Right lobe of liver (tissue), 6 donors: ENCODE data around the gene RBM33. TPM values are rescaled to one million over a fixed set of nuclear protein-coding genes. Genes with fewer than 3 reads are reported as not detected.

Experiments
- ATAC-seq, 4 donors: fragments of 200-7000 bp; cut with Tn5 transposase; one replicate each; pipeline ENCODE4 v1.9.1; 2020; ENCODE audit warnings: mild to moderate bottlenecking in 4 of 4, moderate library complexity in 4 of 4
- DNase-seq, 3 donors: peaks; one replicate each; pipeline ENCODE4 v3.0.0-alpha.2; 2020
- H3K27ac ChIP-seq, 3 donors: fragments of 200-600 bp; one replicate each; pipeline ENCODE4 v1.8.0; 2022
- H3K27me3 ChIP-seq, 2 donors: fragments of 200-600 bp; one replicate each; pipeline ENCODE4 v1.8.0; 2022
- H3K36me3 ChIP-seq, 4 donors: fragments of 200-600 bp; sonication (generic) in 1 of 4; one replicate each; pipeline versions ENCODE4 v1.5.1 to v1.8.0; 2017 to 2022; ENCODE audit warnings: control low read depth in 1 of 4
- H3K4me1 ChIP-seq, 4 donors: fragments of 200-600 bp; sonication (generic) in 1 of 4; one replicate each; pipeline versions ENCODE4 v1.5.1 to v1.8.0; 2017 to 2022; ENCODE audit warnings: control low read depth in 1 of 4
- H3K4me3 ChIP-seq, 3 donors: fragments of 200-600 bp; one replicate each; pipeline ENCODE4 v1.8.0; 2022
- H3K9me3 ChIP-seq, 4 donors: fragments of 200-600 bp; sonication (generic) in 1 of 4; one replicate each; pipeline versions ENCODE4 v1.5.1 to v1.8.0; 2017 to 2022; ENCODE audit warnings: control low read depth in 1 of 4
- CTCF ChIP-seq, 4 donors: fragments of 200-600 bp in 3 of 4; fragments of 450-650 bp in 1 of 4; IDR thresholded peaks; one replicate each; pipeline versions ENCODE4 v1.5.1 to v1.8.0; 2016 to 2022; ENCODE audit warnings: antibody characterized with exemption in 4 of 4, mild to moderate bottlenecking in 2 of 4
- POLR2A ChIP-seq: fragments of 450-650 bp; IDR thresholded peaks from one replicate; pipeline ENCODE4 v1.6.1; 2017; ENCODE audit warnings: antibody characterized with exemption, mild to moderate bottlenecking
- WGBS: methylation state at CpG from one replicate; pipeline ENCODE4 v1.1.6; 2018; ENCODE audit warnings: low coverage, low lambda C conversion rate; ENCODE audit not compliant: insufficient coverage; ENCODE audit errors: missing lambda C conversion rate; 5-methylcytosine and 5-hydroxymethylcytosine counted together
- intact Hi-C, 2 donors: fragments of 100-400 bp; cut with DNase I; formaldehyde crosslinking; loops; one replicate each; pipeline versions ENCODE4 v1.11.2 to v1.14.1; 2022
- total RNA-seq, 6 experiments: library from RNA; depleted of rRNA in 2 of 6; stranded (reverse); fragments of >200 nt in 2 of 6; fragmentation: NEBNext Ultra II Directional in 3 of 6; extraction: Animal tissue kit (Norgen Biotek cat#: 25700) in 3 of 6; gene quantifications; one replicate each; pipeline versions ENCODE4 v1.1.0 to v1.2.4, GENCODE V29; 2016 to 2023
- donor health status: DM: no; HTN: yes; CAD: no.
- donor health status: DM: no; HTN: no; CAD: no.
- donor health status: DM: no; HTN: no; CAD: no.
- donor health status: DM: no; HTN: yes; CAD: no.
- donor health status: DM: no; HTN: yes; CAD: no.

The RBM33 gene
- total RNA-seq, 6 experiments from 2014 or later = 24.9 to 55.1 (median 32.0) TPM

- Histone ChIP-seq H3K36me3 (peaks cover 3 to 50% (median 28%) of the 10 kb centered on the region in 4 donors), H3K9me3 (no peaks in the 10 kb centered on the region), H3K27ac (no peak overlapping the region), H3K27me3 (no peaks in the 10 kb centered on the region), H3K4me3 (no peak overlapping the region), H3K4me1 (peaks cover 0 to 16% (median 7%) of the 10 kb centered on the region in 4 donors)
- DNase-seq (no peak), ATAC-seq (no peak)
- WGBS = 97% methylated on average over 7 of the region's 10 CpGs
- no peak for TF ChIP-seq POLR2A
- intact Hi-C loops = no loop called here
Measured at GRCh38 chr7:155706376-155706775, 61.9 kb downstream of the RBM33 start.

- peaks cover 0 to 26% (median 20%) of the 10 kb centered on the region in 4 donors for H3K36me3 ChIP-seq
- H3K9me3 ChIP-seq = no peaks in the 10 kb centered on the region
- H3K4me1 ChIP-seq = peaks cover 0 to 34% (median 12%) of the 10 kb centered on the region in 4 donors
- H3K27me3 ChIP-seq = no peaks in the 10 kb centered on the region
- intact Hi-C loops = no loop called here
- no peak for DNase-seq
- ATAC-seq = peak; percentile 55 to 74 (median 66)
- H3K4me3 ChIP-seq = no peak overlapping the region
- H3K27ac ChIP-seq = peak overlapping the region in 2 of 3 donors; percentile 19 to 32
- TF ChIP-seq CTCF (IDR thresholded peaks at IDR 0.05) (no peak), POLR2A (no peak)
Measured at GRCh38 chr7:155709453-155709852, 65.0 kb downstream of the RBM33 start.

GRCh38 chr7:155710031-155710430, 65.6 kb downstream of the RBM33 start:
- intact Hi-C loops = no loop called here
- Histone ChIP-seq H3K4me1 (peaks cover 0 to 40% (median 15%) of the 10 kb centered on the region in 4 donors), H3K9me3 (no peaks in the 10 kb centered on the region), H3K4me3 (no peak overlapping the region), H3K27ac (peak overlapping the region in 1 of 3 donors; percentile 18), H3K27me3 (no peaks in the 10 kb centered on the region), H3K36me3 (peaks cover 0 to 24% (median 19%) of the 10 kb centered on the region in 4 donors)
- 81% methylated on average over 6 of the region's 6 CpGs for WGBS
- DNase-seq (no peak), ATAC-seq (no peak)
- no peak for TF ChIP-seq POLR2A
- TF ChIP-seq CTCF (IDR thresholded peaks at IDR 0.05) = no peak

GRCh38 chr7:155710530-155710929, 66.1 kb downstream of the RBM33 start:
- Histone ChIP-seq H3K27me3 (no peaks in the 10 kb centered on the region), H3K4me3 (no peak overlapping the region), H3K36me3 (peaks cover 0 to 24% (median 19%) of the 10 kb centered on the region in 4 donors), H3K9me3 (no peaks in the 10 kb centered on the region), H3K27ac (no peak overlapping the region), H3K4me1 (peaks cover 0 to 42% (median 17%) of the 10 kb centered on the region in 4 donors)
- 50% methylated on average over 1 of the region's 1 CpG for WGBS
- TF ChIP-seq CTCF (IDR thresholded peaks at IDR 0.05) (no peak), POLR2A (no peak)
- ATAC-seq = no peak
- intact Hi-C loops = no loop called here
- DNase-seq = no peak

GRCh38 chr7:155711081-155711480, 66.6 kb downstream of the RBM33 start:
- Histone ChIP-seq H3K4me3 (no peak overlapping the region), H3K4me1 (peaks cover 0 to 46% (median 19%) of the 10 kb centered on the region in 4 donors), H3K36me3 (peaks cover 0 to 24% (median 19%) of the 10 kb centered on the region in 4 donors), H3K27ac (no peak overlapping the region), H3K27me3 (no peaks in the 10 kb centered on the region), H3K9me3 (no peaks in the 10 kb centered on the region)
- ATAC-seq (no peak), DNase-seq (no peak)
- intact Hi-C loops = no loop called here
- WGBS = 94% methylated on average over 16 of the region's 16 CpGs
- no peak for TF ChIP-seq CTCF (IDR thresholded peaks at IDR 0.05)
- TF ChIP-seq POLR2A = no peak
